GM19397 (cell line): ENCODE data around the gene PNPLA3.

Experiments
- ATAC-seq: cut with Tn5 transposase; IDR thresholded peaks from one replicate; pipeline ENCODE4 v1.9.1; 2021; ENCODE audit warnings: mild to moderate bottlenecking, moderate library complexity; ENCODE audit not compliant: unreplicated experiment

PNPLA3 gene

GRCh38 chr22:43921370-43921769, 2.2 kb upstream of the PNPLA3 start:
- ATAC-seq = no peak

- no peak for ATAC-seq
Observed at GRCh38 chr22:43922123-43922522, 1.5 kb upstream of the PNPLA3 start.

- no peak for ATAC-seq
Observed at GRCh38 chr22:43923191-43923590, 414 bp upstream of the PNPLA3 start.

GRCh38 chr22:43924877-43925276, 1.3 kb downstream of the PNPLA3 start:
- no peak for ATAC-seq

GRCh38 chr22:43925433-43926348, 2.1 kb downstream of the PNPLA3 start:
- no peak for ATAC-seq

GRCh38 chr22:43926349-43926710, 2.7 kb downstream of the PNPLA3 start:
- ATAC-seq = no peak

- no peak for ATAC-seq
Observed at GRCh38 chr22:43928468-43928867, 4.9 kb downstream of the PNPLA3 start.

- no peak for ATAC-seq
Observed at GRCh38 chr22:43928908-43929307, 5.3 kb downstream of the PNPLA3 start.

- no peak for ATAC-seq
Observed at GRCh38 chr22:43931771-43932170, 8.2 kb downstream of the PNPLA3 start.

- no peak for ATAC-seq
Observed at GRCh38 chr22:43941449-43941848, 17.8 kb downstream of the PNPLA3 start.

- no peak for ATAC-seq
Observed at GRCh38 chr22:43944670-43945430, 21.2 kb downstream of the PNPLA3 start.

- no peak for ATAC-seq
Observed at GRCh38 chr22:43945632-43946383, 22.2 kb downstream of the PNPLA3 start.

- ATAC-seq = no peak
Observed at GRCh38 chr22:43946384-43946667, 22.7 kb downstream of the PNPLA3 start.

GRCh38 chr22:43948836-43949406, 25.3 kb downstream of the PNPLA3 start:
- ATAC-seq = no peak

GRCh38 chr22:43951391-43951790, 27.8 kb downstream of the PNPLA3 start:
- no peak for ATAC-seq

GRCh38 chr22:43951966-43952365, 28.4 kb downstream of the PNPLA3 start:
- ATAC-seq = no peak

- no peak for ATAC-seq
Observed at GRCh38 chr22:43953988-43954785, 30.6 kb downstream of the PNPLA3 start.

GRCh38 chr22:43955040-43955882, 31.7 kb downstream of the PNPLA3 start, which contains the start of gene SAMM50:
SAMM50 (plus strand) TSS chr22:43955442; CDS start chr22:43955578, 136 bp downstream.
- ATAC-seq = peak; percentile 95
